GM12874 (cell line): ENCODE data around the gene TRAP1.

Source experiments
- TF ChIP-seq, protein P1 (sequence below): IDR thresholded peaks from 2 replicates; pipeline ENCODE4 v1.5.1; 2011; ENCODE audit warnings: low read depth, mild to moderate bottlenecking, control low read depth, low read length, moderate library complexity; ENCODE audit not compliant: insufficient read depth

The TRAP1 gene

DNA sequence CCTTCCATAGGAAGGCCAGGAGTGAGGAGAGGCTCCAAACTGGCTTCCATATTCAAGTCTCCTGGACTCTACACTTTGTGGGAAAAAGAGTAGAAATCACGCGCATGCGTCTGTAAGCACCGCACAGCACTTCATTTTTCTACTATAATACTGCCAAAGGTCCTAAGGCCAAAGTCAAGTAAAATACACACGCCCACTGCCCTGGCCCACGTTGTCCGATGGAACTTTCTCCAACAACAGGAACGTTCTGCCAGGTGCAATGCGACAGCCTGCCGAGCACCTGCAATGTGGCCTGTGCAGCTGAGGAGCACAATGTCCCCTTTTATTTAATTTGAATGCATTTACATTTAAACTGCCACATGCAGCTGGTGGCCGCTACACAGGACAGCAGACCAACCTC is 39.3 kb downstream of the TRAP1 start:
- TF ChIP-seq, protein P1, sequence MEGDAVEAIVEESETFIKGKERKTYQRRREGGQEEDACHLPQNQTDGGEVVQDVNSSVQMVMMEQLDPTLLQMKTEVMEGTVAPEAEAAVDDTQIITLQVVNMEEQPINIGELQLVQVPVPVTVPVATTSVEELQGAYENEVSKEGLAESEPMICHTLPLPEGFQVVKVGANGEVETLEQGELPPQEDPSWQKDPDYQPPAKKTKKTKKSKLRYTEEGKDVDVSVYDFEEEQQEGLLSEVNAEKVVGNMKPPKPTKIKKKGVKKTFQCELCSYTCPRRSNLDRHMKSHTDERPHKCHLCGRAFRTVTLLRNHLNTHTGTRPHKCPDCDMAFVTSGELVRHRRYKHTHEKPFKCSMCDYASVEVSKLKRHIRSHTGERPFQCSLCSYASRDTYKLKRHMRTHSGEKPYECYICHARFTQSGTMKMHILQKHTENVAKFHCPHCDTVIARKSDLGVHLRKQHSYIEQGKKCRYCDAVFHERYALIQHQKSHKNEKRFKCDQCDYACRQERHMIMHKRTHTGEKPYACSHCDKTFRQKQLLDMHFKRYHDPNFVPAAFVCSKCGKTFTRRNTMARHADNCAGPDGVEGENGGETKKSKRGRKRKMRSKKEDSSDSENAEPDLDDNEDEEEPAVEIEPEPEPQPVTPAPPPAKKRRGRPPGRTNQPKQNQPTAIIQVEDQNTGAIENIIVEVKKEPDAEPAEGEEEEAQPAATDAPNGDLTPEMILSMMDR, result no peak

DNA sequence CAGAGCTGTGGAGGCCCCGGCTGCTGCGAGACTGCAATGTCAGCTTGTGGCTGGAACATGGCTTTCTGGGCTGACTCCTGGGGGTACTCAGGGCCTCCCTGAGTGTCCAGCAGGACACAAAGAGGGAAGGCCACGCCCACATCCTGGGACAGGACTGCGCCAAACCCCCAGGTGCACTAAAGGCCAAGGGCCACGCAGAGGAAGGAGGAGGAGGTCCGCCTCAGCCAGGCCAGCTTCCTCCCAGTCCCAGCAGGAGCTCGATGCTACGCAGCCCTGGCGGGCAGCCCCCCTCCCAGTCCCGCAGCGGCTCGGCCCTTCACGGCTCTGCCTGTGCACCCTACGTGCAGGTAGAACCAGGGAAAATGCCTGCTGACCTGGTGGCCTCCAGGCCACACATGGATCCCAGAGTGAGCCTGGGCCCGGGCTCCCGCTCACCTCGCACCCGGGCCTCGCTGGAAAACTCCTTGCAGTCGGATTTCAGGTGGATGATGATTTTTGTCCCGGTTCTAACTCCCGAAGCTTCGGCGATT is 41.7 kb downstream of the TRAP1 start:
- TF ChIP-seq, protein P1, result no peak

DNA sequence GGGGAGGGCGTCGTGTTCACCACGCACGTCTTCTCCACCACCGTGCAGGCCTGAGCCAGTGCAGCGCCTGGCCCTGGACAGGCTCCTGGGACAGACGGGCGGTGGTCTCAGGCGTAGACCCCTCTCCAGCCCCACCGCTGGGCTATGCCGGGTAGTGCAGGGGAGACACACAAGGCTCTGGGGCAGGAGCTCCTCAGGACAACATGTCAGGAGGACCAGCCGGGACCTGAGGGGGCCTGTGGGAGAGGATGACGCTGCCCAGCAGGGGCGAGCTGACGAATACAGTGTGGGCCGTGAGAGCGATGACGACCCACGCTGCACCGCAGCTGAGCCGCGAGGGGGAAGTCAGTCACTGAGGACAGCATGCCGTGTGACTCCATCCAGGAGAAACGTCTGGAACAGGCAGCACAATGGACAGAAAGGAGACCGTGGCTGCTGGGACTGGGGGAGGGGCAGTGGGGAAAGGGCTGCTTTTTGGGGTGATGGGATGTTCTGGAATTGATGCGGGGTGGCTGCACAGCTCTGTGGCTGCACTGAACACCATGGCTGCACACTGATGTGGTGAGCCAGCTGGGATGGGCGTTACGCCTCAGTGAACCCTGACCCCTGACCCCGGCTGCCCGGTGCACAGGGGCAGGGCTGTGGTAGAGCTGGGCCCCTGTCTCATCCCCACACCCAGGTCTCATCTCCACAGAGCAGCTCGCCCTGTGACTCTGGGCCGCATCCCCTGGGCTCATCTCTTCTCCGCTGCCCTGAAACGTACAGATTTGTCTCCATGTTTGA is 42.6 kb downstream of the TRAP1 start:
- TF ChIP-seq, protein P1, result no peak

DNA sequence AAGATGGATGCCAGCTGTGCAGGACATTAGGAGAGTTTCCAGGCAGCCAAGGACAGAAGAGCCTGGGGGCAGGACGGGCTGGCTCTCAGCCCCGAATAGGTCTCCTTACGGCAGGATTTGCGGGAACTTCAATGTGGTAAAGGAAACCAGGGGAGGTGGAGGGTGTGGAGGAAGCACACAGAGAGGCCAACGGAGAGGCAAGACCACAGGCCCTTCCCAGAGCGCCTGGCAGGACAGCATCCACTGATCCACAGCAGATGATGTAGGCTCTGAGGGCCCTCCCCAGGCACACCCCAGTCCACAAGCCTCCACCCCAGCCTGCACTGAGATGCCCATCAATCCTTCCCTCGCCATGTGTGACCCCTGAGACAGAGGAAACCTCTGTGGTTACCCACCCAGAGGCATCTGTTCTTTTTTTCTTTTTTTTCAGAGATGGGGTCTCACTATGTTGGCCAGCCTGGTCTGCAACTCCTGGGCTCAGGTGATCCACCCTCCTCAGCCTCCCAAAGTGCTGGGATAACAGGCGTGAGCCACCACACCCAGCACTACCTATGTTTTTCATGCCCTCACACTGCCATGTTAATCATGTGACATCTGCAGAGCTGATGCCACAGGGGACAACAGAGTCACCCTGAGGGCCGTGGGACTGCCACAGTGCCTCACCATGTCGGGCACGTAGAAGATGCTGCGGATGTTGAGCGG is 43.5 kb downstream of the TRAP1 start:
- TF ChIP-seq, protein P1, result no peak

DNA sequence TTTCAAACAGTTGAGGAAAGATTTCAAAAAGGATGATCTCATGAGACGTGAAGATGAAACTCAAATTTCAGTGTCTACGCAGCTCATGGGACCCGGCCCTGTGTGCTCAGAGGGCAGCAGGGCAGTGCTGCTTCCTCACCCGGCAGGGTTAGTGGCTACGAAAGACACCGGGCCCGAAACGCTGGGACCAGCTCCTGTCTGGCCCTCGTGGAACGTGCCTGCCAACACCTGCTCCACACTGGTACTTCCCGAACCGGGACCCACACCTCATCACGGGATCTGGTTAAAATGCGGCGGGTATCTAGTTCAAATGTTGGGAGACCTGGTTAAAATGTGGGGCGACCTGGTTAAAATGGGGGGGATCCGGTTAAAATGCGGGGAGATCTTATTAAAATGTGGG is 44.1 kb downstream of the TRAP1 start:
- TF ChIP-seq, protein P1, result no peak

DNA sequence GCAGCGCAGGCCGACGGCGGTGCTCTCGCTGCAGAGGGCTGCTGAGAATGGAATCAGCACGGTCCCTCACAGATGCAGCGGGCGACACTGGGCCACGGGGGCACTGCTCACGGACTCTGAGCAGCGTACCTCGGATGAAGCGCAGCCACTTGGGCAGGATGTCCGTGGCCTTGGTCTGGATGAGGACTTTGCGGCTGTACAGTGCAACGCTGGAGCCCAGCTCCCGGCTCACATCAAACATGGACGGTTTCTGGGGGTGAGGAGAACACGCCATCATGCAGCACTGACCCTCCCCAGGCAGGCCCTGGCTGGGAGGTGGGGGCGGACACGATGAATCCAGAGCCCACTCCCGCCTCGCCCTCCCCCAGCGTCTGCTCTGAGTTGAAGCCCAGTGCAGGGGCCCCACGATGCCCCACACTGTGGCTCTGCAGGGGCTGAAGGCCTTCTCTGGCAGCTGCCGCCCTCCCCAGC is 44.7 kb downstream of the TRAP1 start:
- TF ChIP-seq, protein P1, result no peak

DNA sequence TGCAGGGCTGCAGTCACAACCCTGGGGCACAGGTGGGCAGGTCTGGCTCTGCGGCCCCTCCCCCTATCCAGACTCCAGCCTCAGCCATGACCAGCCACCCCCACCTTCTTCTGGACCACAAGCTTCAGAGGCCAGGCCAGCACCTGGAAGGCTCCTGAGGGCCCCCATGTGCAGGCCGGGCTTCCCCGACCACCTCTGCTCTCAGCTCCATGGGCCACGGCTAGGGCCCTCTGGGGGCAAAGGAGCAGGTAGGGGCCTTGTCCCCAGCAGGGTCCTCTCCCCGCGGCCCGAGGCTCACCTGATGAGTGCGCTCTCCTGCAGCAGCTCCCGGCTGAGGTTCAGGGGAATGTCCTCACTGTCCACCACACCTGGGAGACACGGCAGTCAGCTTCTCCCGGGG is 45.9 kb downstream of the TRAP1 start:
- TF ChIP-seq, protein P1, result no peak
